Measurements from ENCODE around the gene PEX7. TPM values are rescaled to one million over a fixed set of nuclear protein-coding genes. Genes with fewer than 3 reads are reported as not detected.

Gene PEX7
- total and polyA plus RNA-seq, 2 of the 8 experiments (the other 6 are each of a cell fraction or from before 2014, with no cell fraction given), result 6.4 to 11.0 TPM

DNA sequence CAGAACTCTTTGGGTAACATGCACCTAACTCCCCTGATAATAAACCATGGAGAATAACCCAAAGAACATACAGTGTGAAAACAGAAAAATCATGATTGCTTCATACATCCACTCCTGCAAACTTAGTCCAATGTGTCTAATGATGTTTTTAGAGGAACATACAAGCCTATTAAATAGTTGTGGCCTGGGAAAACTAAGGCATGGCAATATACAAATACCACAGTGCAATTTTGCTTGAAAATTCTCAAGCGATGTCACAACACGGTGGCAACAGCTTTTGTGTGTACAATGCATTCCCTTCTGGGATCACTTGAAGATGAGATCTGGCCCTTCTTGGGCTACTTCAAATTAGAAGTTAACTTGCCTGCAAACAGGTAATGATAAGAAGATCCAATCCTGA lies 46.8 kb upstream of the PEX7 start:
- H3K4me1 ChIP-seq (replicated peaks in 1 of 4; ENCODE audit: control insufficient read depth in 3 of 4, insufficient read depth in 4 of 4, low read length in 3 of 4), result peaks cover 3 to 8% (median 4%) of the 10 kb centered on the region in 4 experiments; a peak in 5 of 7 replicates
- H3K9ac ChIP-seq (replicated peaks in 1 of 4; ENCODE audit: extremely low read depth in 1 of 4, low read depth in 3 of 4, low read length in 3 of 4), result no peak overlapping the region
- TF ChIP-seq, protein P1, sequence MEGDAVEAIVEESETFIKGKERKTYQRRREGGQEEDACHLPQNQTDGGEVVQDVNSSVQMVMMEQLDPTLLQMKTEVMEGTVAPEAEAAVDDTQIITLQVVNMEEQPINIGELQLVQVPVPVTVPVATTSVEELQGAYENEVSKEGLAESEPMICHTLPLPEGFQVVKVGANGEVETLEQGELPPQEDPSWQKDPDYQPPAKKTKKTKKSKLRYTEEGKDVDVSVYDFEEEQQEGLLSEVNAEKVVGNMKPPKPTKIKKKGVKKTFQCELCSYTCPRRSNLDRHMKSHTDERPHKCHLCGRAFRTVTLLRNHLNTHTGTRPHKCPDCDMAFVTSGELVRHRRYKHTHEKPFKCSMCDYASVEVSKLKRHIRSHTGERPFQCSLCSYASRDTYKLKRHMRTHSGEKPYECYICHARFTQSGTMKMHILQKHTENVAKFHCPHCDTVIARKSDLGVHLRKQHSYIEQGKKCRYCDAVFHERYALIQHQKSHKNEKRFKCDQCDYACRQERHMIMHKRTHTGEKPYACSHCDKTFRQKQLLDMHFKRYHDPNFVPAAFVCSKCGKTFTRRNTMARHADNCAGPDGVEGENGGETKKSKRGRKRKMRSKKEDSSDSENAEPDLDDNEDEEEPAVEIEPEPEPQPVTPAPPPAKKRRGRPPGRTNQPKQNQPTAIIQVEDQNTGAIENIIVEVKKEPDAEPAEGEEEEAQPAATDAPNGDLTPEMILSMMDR (IDR thresholded peaks at IDR 0.05; ENCODE audit: control extremely low read depth in 1 of 3, insufficient read depth in 1 of 3, low read depth in 1 of 3, low read length in 3 of 3), result no peak
- TF ChIP-seq JUND (IDR thresholded peaks at IDR 0.05; ENCODE audit: low read length) (no peak), RAD21 (IDR thresholded peaks at IDR 0.05 in 1 of 2, conservative IDR thresholded peaks at IDR 0.05 in 1 of 2; ENCODE audit: low read depth in 2 of 2, low read length in 2 of 2) (no peak)
- H3K27ac ChIP-seq (ENCODE audit: low read depth, low read length), result no peak overlapping the region
- H3K36me3 ChIP-seq (ENCODE audit: control insufficient read depth in 2 of 4, insufficient read depth in 4 of 4, low read length in 3 of 4), result no peaks in the 10 kb centered on the region
- DNase-seq (ENCODE audit: low read depth in 1 of 2, low spot score in 2 of 2), result no peak
- H3K14ac ChIP-seq (ENCODE audit: insufficient read length), result no peak overlapping the region
- H3K18ac ChIP-seq (ENCODE audit: extremely low read depth, low read length), result no peak overlapping the region
- ChIA-PET POLR2A (ENCODE audit: partially characterized antibody) (no interaction called here), CTCF (ENCODE audit: partially characterized antibody) (no interaction called here)
- H4K5ac ChIP-seq (ENCODE audit: insufficient read length, low read depth, low read length), result no peak overlapping the region
- 98% methylated on average over 2 of the region's 2 CpGs; no CpG with 5 or more reads in 1 of the 2 experiments for WGBS, 2 experiments (ENCODE audit: extremely low coverage in 1 of 2, insufficient coverage in 1 of 2, insufficient read length in 1 of 2, insufficient replicate concordance in 2 of 2, low coverage in 1 of 2, low lambda C conversion rate in 2 of 2, missing lambda C conversion rate in 1 of 2)
- H3K4ac ChIP-seq (replicated peaks; ENCODE audit: insufficient read length, low read depth, low read length), result no peak overlapping the region
- H3K4me2 ChIP-seq (ENCODE audit: insufficient read depth in 1 of 2, low read depth in 2 of 2, low read length in 2 of 2), result no peak overlapping the region
- H2BK120ac ChIP-seq (replicated peaks; ENCODE audit: low read depth, low read length), result no peak overlapping the region
- no peaks in the 10 kb centered on the region for H3K23me2 ChIP-seq (ENCODE audit: low read depth, low read length)
- no peaks in the 10 kb centered on the region for H3K27me3 ChIP-seq (replicated peaks in 1 of 4; ENCODE audit: control insufficient read depth in 3 of 4, extremely low read depth in 1 of 4, insufficient read depth in 3 of 4, low read length in 3 of 4)
- H2BK20ac ChIP-seq (ENCODE audit: low read length), result no peak overlapping the region
- H4K8ac ChIP-seq (ENCODE audit: extremely low read depth, insufficient read depth, low read length), result no peak overlapping the region
- H3K23ac ChIP-seq (ENCODE audit: insufficient read length), result no peak overlapping the region
- H3K9me3 ChIP-seq (ENCODE audit: insufficient read depth in 2 of 2, low read depth in 1 of 2, low read length in 1 of 2), result no peaks in the 10 kb centered on the region; a peak in 1 of 4 replicates
- no peak overlapping the region; the same call in 1 of the 2 replicates for H2BK12ac ChIP-seq (ENCODE audit: low read depth, low read length)
- no peak overlapping the region for H2BK5ac ChIP-seq (ENCODE audit: low read depth, low read length)
- no peak overlapping the region for H2AK5ac ChIP-seq (ENCODE audit: low read depth, low read length)
- no peak overlapping the region for H2BK15ac ChIP-seq (ENCODE audit: low read length)
- no peaks in the 10 kb centered on the region for H3K79me2 ChIP-seq (ENCODE audit: control insufficient read depth in 1 of 2, insufficient read depth in 2 of 2, low read length in 2 of 2)
- H3K79me1 ChIP-seq (ENCODE audit: low read depth, low read length), result no peaks in the 10 kb centered on the region
- no peak overlapping the region for H4K91ac ChIP-seq (replicated peaks; ENCODE audit: insufficient read length, low read length)
- no peak overlapping the region for H3K56ac ChIP-seq (replicated peaks; ENCODE audit: insufficient read length, low read depth, low read length)
- no peak overlapping the region for H3K4me3 ChIP-seq (ENCODE audit: extremely low read depth in 1 of 4, insufficient read depth in 2 of 4, low read depth in 3 of 4, low read length in 4 of 4)
- FAIRE-seq, result no peak
- H4K20me1 ChIP-seq (replicated peaks in 1 of 2; ENCODE audit: control insufficient read depth in 1 of 2, insufficient read depth in 2 of 2, low read length in 2 of 2), result no peaks in the 10 kb centered on the region
- H2AFZ ChIP-seq (ENCODE audit: low read length), result no peak overlapping the region

Data from H1 (cell line).